Limb (tissue), 2 donors: ENCODE results near the gene CFAP53.
A peak's percentile ranks its signal among the peaks of the same experiment; 100 is the strongest.
"Not testable (repeated sequence)": the region's sequence is repeated elsewhere in the genome, so short reads cannot be mapped to it uniquely, and the experiment has no call there.

Experiments used
- DNase-seq, 2 donors: peaks; one replicate each; pipeline ENCODE4 v3.0.0-alpha.2; 2016; ENCODE audit errors: extremely low spot score in 2 of 2

CFAP53 gene

GRCh38 chr18:50266248-50266704 lies at the start of gene CFAP53:
Gene CFAP53 (minus strand): TSS chr18:50266495. CDS start chr18:50266404, 91 bp downstream.
- peak; percentile 91 to 93 for DNase-seq

- DNase-seq: no peak
Observed at GRCh38 chr18:50315100-50315871, 49.0 kb upstream of the CFAP53 start.

- no peak for DNase-seq
Observed at GRCh38 chr18:50313873-50314460, 47.7 kb upstream of the CFAP53 start.

GRCh38 chr18:50313031-50313607 lies 46.8 kb upstream of the CFAP53 start:
- DNase-seq: no peak

- DNase-seq: no peak
Observed at GRCh38 chr18:50312296-50313030, 46.2 kb upstream of the CFAP53 start.

- no peak for DNase-seq
Observed at GRCh38 chr18:50311650-50312049, 45.4 kb upstream of the CFAP53 start.

GRCh38 chr18:50310080-50310479 lies 43.8 kb upstream of the CFAP53 start:
- DNase-seq: no peak

- DNase-seq: not testable (repeated sequence)
Observed at GRCh38 chr18:50308851-50309250, 42.6 kb upstream of the CFAP53 start.

GRCh38 chr18:50307738-50308470 lies 41.6 kb upstream of the CFAP53 start:
- DNase-seq: peak; percentile 87 to 89

GRCh38 chr18:50307400-50307737 lies 41.1 kb upstream of the CFAP53 start:
- DNase-seq: no peak

- no peak for DNase-seq
Observed at GRCh38 chr18:50306944-50307343, 40.6 kb upstream of the CFAP53 start.

- DNase-seq: no peak
Observed at GRCh38 chr18:50301074-50301473, 34.8 kb upstream of the CFAP53 start.

GRCh38 chr18:50299626-50300388 lies 33.5 kb upstream of the CFAP53 start:
- no peak for DNase-seq

- no peak for DNase-seq
Observed at GRCh38 chr18:50298443-50299284, 32.4 kb upstream of the CFAP53 start.

- peak; percentile 74 to 80 for DNase-seq
Observed at GRCh38 chr18:50297621-50298442, 31.5 kb upstream of the CFAP53 start.

- DNase-seq: no peak
Observed at GRCh38 chr18:50293039-50293438, 26.7 kb upstream of the CFAP53 start.

GRCh38 chr18:50289108-50289443 lies 22.8 kb upstream of the CFAP53 start:
- DNase-seq: no peak

- DNase-seq: not testable (repeated sequence)
Observed at GRCh38 chr18:50288348-50289107, 22.2 kb upstream of the CFAP53 start.
